T-helper 22 cell (primary cell): ENCODE results near the gene MCAT.
"Not testable (repeated sequence)": the region's sequence is repeated elsewhere in the genome, so short reads cannot be mapped to it uniquely, and the experiment has no call there.

Source experiments
- DNase-seq: peaks from one replicate; pipeline ENCODE4 v3.0.0-alpha.2; 2020; ENCODE audit warnings: low read depth

MCAT gene

GRCh38 chr22:43153899-43154298, 10.7 kb upstream of the MCAT start:
- no peak for DNase-seq

- DNase-seq = peak; percentile 35
Observed at GRCh38 chr22:43152357-43153071, 9.3 kb upstream of the MCAT start.

GRCh38 chr22:43152003-43152356, 8.8 kb upstream of the MCAT start:
- DNase-seq = no peak

- DNase-seq = peak; percentile 50
Observed at GRCh38 chr22:43151251-43152002, 8.2 kb upstream of the MCAT start, which contains the start of gene TSPO. TSPO (plus strand) TSS chr22:43151559; CDS start chr22:43159239, 7,680 bp downstream.

GRCh38 chr22:43150731-43151206, 7.6 kb upstream of the MCAT start:
- no peak for DNase-seq

- DNase-seq = no peak
Observed at GRCh38 chr22:43148581-43148980, 5.4 kb upstream of the MCAT start.

- no peak for DNase-seq
Observed at GRCh38 chr22:43147821-43148220, 4.6 kb upstream of the MCAT start.

GRCh38 chr22:43146332-43146731, 3.1 kb upstream of the MCAT start:
- not testable (repeated sequence) for DNase-seq

GRCh38 chr22:43145371-43145770, 2.2 kb upstream of the MCAT start:
- DNase-seq = not testable (repeated sequence)

GRCh38 chr22:43144949-43145348, 1.8 kb upstream of the MCAT start:
- DNase-seq = no peak

GRCh38 chr22:43136801-43137200, 6.4 kb downstream of the MCAT start:
- DNase-seq = no peak

- no peak for DNase-seq
Observed at GRCh38 chr22:43136255-43136654, 6.9 kb downstream of the MCAT start.

GRCh38 chr22:43135565-43135964, 7.6 kb downstream of the MCAT start:
- no peak for DNase-seq

- no peak for DNase-seq
Observed at GRCh38 chr22:43134553-43134952, 8.6 kb downstream of the MCAT start.

GRCh38 chr22:43133401-43133800, 9.8 kb downstream of the MCAT start:
- DNase-seq = no peak

- no peak for DNase-seq
Observed at GRCh38 chr22:43131773-43132501, 11.3 kb downstream of the MCAT start.

- no peak for DNase-seq
Observed at GRCh38 chr22:43129426-43130425, 13.5 kb downstream of the MCAT start.

- DNase-seq = no peak
Observed at GRCh38 chr22:43128928-43129424, 14.2 kb downstream of the MCAT start.

- no peak for DNase-seq
Observed at GRCh38 chr22:43128116-43128515, 15.1 kb downstream of the MCAT start.

GRCh38 chr22:43127166-43127908, 15.9 kb downstream of the MCAT start:
- DNase-seq = no peak
